Activated effector memory CD4-positive, alpha-beta T cell treated with Interleukin-2 at 50 U/mL for 16 hours (primary cell): ENCODE data around the gene ZNF337.

ENCODE experiments used
- DNase-seq: peaks from one replicate; pipeline ENCODE4 v3.0.0-alpha.2; 2020

The ZNF337 gene

GRCh38 chr20:25624500-25624939, 72.1 kb downstream of the ZNF337 start:
- no peak for DNase-seq
